GM15510 (cell line): ENCODE results near the gene APBA3.
A peak's percentile ranks its signal among the peaks of the same experiment; 100 is the strongest.

ENCODE experiments used
- POLR2A ChIP-seq: IDR thresholded peaks from 3 replicates; pipeline ENCODE4 v1.6.1; 2011; ENCODE audit warnings: borderline replicate concordance; ENCODE audit not compliant: insufficient read length; ENCODE audit errors: extremely low read depth

The APBA3 gene

GRCh38 chr19:3769494-3769893 is 8.0 kb upstream of the APBA3 start:
- no peak for TF ChIP-seq POLR2A

GRCh38 chr19:3768748-3769099 is 7.2 kb upstream of the APBA3 start:
- no peak for TF ChIP-seq POLR2A

- TF ChIP-seq POLR2A, result no peak
Observed at GRCh38 chr19:3768015-3768747, 6.7 kb upstream of the APBA3 start.

- no peak for TF ChIP-seq POLR2A
Observed at GRCh38 chr19:3767050-3767449, 5.6 kb upstream of the APBA3 start.

GRCh38 chr19:3766520-3766919 is 5.0 kb upstream of the APBA3 start:
- no peak for TF ChIP-seq POLR2A

GRCh38 chr19:3765121-3765520 is 3.6 kb upstream of the APBA3 start:
- no peak for TF ChIP-seq POLR2A

GRCh38 chr19:3762501-3763459 is 1.3 kb upstream of the APBA3 start, which contains the start of gene MRPL54:
MRPL54 (plus strand) TSS chr19:3762682; CDS start chr19:3762701, 19 bp downstream.
- peak; percentile 85 for TF ChIP-seq POLR2A

- TF ChIP-seq POLR2A, result no peak
Observed at GRCh38 chr19:3762130-3762473, 610 bp upstream of the APBA3 start.

GRCh38 chr19:3760871-3761361 is 576 bp downstream of the APBA3 start:
- no peak for TF ChIP-seq POLR2A

- TF ChIP-seq POLR2A, result no peak
Observed at GRCh38 chr19:3759482-3760254, 1.8 kb downstream of the APBA3 start.

- no peak for TF ChIP-seq POLR2A
Observed at GRCh38 chr19:3753631-3754410, 7.7 kb downstream of the APBA3 start.

- no peak for TF ChIP-seq POLR2A
Observed at GRCh38 chr19:3752492-3752891, 9.0 kb downstream of the APBA3 start.

GRCh38 chr19:3751236-3751635 is 10.3 kb downstream of the APBA3 start:
- no peak for TF ChIP-seq POLR2A

GRCh38 chr19:3750211-3750610 is 11.3 kb downstream of the APBA3 start:
- no peak for TF ChIP-seq POLR2A
